HG03565 (cell line): Measurements from ENCODE around the gene LONP2.
A peak's percentile ranks its signal among the peaks of the same experiment; 100 is the strongest.
"Not testable (repeated sequence)": the region's sequence is repeated elsewhere in the genome, so short reads cannot be mapped to it uniquely, and the experiment has no call there.

Experiments
- ATAC-seq: cut with Tn5 transposase; IDR thresholded peaks from one replicate; pipeline ENCODE4 v1.9.1; 2021; ENCODE audit warnings: mild to moderate bottlenecking, moderate library complexity; ENCODE audit not compliant: unreplicated experiment

Gene LONP2

GRCh38 chr16:48385253-48386150 lies 141.4 kb downstream of the LONP2 start, which contains the start of gene SIAH1:
Gene SIAH1, minus strand, starts transcription at chr16:48385413. Its CDS starts 22,985 bp downstream, at chr16:48362428.
- peak; percentile 60 for ATAC-seq

GRCh38 chr16:48386559-48387312 lies 142.6 kb downstream of the LONP2 start:
- no peak for ATAC-seq

- no peak for ATAC-seq
Observed at GRCh38 chr16:48392407-48392806, 148.3 kb downstream of the LONP2 start.

GRCh38 chr16:48393485-48394354 lies 149.6 kb downstream of the LONP2 start:
- no peak for ATAC-seq

GRCh38 chr16:48394355-48394703 lies 150.2 kb downstream of the LONP2 start:
- no peak for ATAC-seq

- no peak for ATAC-seq
Observed at GRCh38 chr16:48395375-48395774, 151.3 kb downstream of the LONP2 start.

GRCh38 chr16:48402547-48402946 lies 158.4 kb downstream of the LONP2 start:
- not testable (repeated sequence) for ATAC-seq

GRCh38 chr16:48405153-48405552 lies 161.1 kb downstream of the LONP2 start:
- no peak for ATAC-seq

GRCh38 chr16:48405907-48406306 lies 161.8 kb downstream of the LONP2 start:
- ATAC-seq, result no peak
